ENCODE data around the gene COL5A1. TPM values are rescaled to one million over a fixed set of nuclear protein-coding genes. Genes with fewer than 3 reads are reported as not detected.

Gene COL5A1
- total RNA-seq, 1 experiment from 2014 or later: 9.5 TPM

- Histone ChIP-seq H4K20me1 (ENCODE audit: control insufficient read depth, insufficient read depth, insufficient read length) (no peaks in the 10 kb centered on the region), H2AK5ac (ENCODE audit: insufficient read length, low read length) (no peak overlapping the region), H3K23me2 (ENCODE audit: insufficient read length, low read depth, low read length, poor library complexity, severe bottlenecking) (no peaks in the 10 kb centered on the region), H3K18ac (ENCODE audit: insufficient read length, low read depth, low read length) (no peak overlapping the region), H3K27ac (ENCODE audit: insufficient read length, low read depth, low read length) (no peak overlapping the region), H3K4ac (ENCODE audit: low read depth, low read length) (no peak overlapping the region), H3K79me1 (ENCODE audit: insufficient read depth, low read depth, low read length, poor library complexity, severe bottlenecking) (no peaks in the 10 kb centered on the region), H3K4me1 (ENCODE audit: insufficient read depth, low read length) (no peaks in the 10 kb centered on the region), H3K4me2 (ENCODE audit: insufficient read depth, insufficient read length, low read length) (no peak overlapping the region), H3K27me3 (ENCODE audit: insufficient read depth, low read length) (no peaks in the 10 kb centered on the region), H2BK5ac (ENCODE audit: insufficient read length, low read length) (no peak overlapping the region), H3K23ac (ENCODE audit: insufficient read length, low read depth, low read length) (no peak overlapping the region), H3T11ph (ENCODE audit: low read length) (no peak overlapping the region), H3K9me3 (ENCODE audit: control insufficient read depth, low read depth, low read length) (no peaks in the 10 kb centered on the region), H3K9ac (ENCODE audit: extremely low read depth, insufficient read length, low read length) (no peak overlapping the region), H3K56ac (ENCODE audit: insufficient read length, low read depth, low read length) (no peak overlapping the region), H3K14ac (ENCODE audit: insufficient read depth, low read length) (no peak overlapping the region), H4K8ac (replicated peaks; ENCODE audit: insufficient read length, low read depth, low read length) (no peak overlapping the region), H2BK20ac (ENCODE audit: low read depth, low read length, poor library complexity, severe bottlenecking) (no peak overlapping the region), H4K5ac (ENCODE audit: insufficient read length, low read depth, low read length) (no peak overlapping the region), H3K79me2 (ENCODE audit: insufficient read depth, low read length) (no peaks in the 10 kb centered on the region), H2BK12ac (ENCODE audit: insufficient read length, low read depth, low read length) (no peak overlapping the region), H2AFZ (ENCODE audit: low read length) (no peak overlapping the region), H2BK15ac (ENCODE audit: low read depth, low read length) (no peak overlapping the region), H2BK120ac (ENCODE audit: low read depth, low read length, poor library complexity, severe bottlenecking) (no peak overlapping the region), H4K91ac (ENCODE audit: insufficient read length, low read depth, low read length) (no peak overlapping the region)
- H3K27me3 Mint-ChIP-seq (ENCODE audit: low read depth): peaks cover 2% of the 10 kb centered on the region
- no peaks in the 10 kb centered on the region for H3K36me3 Mint-ChIP-seq (ENCODE audit: insufficient read depth in 1 of 3, low read depth in 3 of 3)
- TF ChIP-seq CTCF (conservative IDR thresholded peaks at IDR 0.05): no peak
- no peak overlapping the region for H3K4me3 Mint-ChIP-seq
- no peak for DNase-seq
- no CpG with 5 or more reads among the region's 12 CpGs for WGBS (ENCODE audit: extremely low coverage, insufficient read length, low lambda C conversion rate)
- no peak overlapping the region for H3K27ac Mint-ChIP-seq
- H3K4me1 Mint-ChIP-seq: 0 out of 4 replicates have a peak, but pooled peaks cover 0 to 4% of the 10 kb centered on the region in 2 experiments
- H3K9me3 Mint-ChIP-seq: 0 out of 5 replicates have a peak, but pooled peaks cover 0 to 1% of the 10 kb centered on the region in 2 experiments
Measured at GRCh38 chr9:134604834-134605233, 36.8 kb upstream of the COL5A1 start.
